HFFc6 (cell line): ENCODE measurements around the gene HLA-F. TPM values are rescaled to one million over a fixed set of nuclear protein-coding genes. Genes with fewer than 3 reads are reported as not detected.

Experiments
- DNase-seq: peaks from one replicate; pipeline ENCODE4 v3.0.0-alpha.2; 2018
- H3K27ac Mint-ChIP-seq: 2 replicates; pipeline ENCODE4 v1.8.0; 2020; ENCODE audit warnings: mild to moderate bottlenecking, mixed read lengths
- H3K27me3 Mint-ChIP-seq: 2 replicates; pipeline ENCODE4 v1.8.0; 2021; ENCODE audit warnings: mild to moderate bottlenecking, moderate library complexity, mixed read lengths; ENCODE audit not compliant: insufficient read depth
- H3K36me3 Mint-ChIP-seq: 2 replicates; pipeline ENCODE4 v1.8.0; 2021; ENCODE audit warnings: low read depth, mixed read lengths
- H3K4me1 Mint-ChIP-seq: 2 replicates; pipeline ENCODE4 v1.8.0; 2020; ENCODE audit warnings: low read depth, mixed read lengths
- H3K4me3 Mint-ChIP-seq: 2 replicates; pipeline ENCODE4 v1.8.0; 2020; ENCODE audit warnings: mild to moderate bottlenecking, moderate library complexity, mixed read lengths
- H3K9me3 Mint-ChIP-seq: 2 replicates; pipeline ENCODE4 v1.8.0; 2020; ENCODE audit warnings: mild to moderate bottlenecking, mixed read lengths
- CTCF ChIP-seq: fragments of 200-600 bp; sonication (generic); IDR thresholded peaks from 2 replicates; pipeline ENCODE4 v1.5.0; 2021; ENCODE audit warnings: antibody characterized with exemption, mild to moderate bottlenecking
- total RNA-seq, 6 experiments: library from RNA; stranded (reverse); fragmentation: NEBNext Ultra II Directional; extraction: Animal tissue kit (Norgen Biotek cat#: 25700); gene quantifications; 2 replicates in 1 of 6; 3 replicates in 5 of 6; pipeline ENCODE4 v1.2.3, GENCODE V29; 2021

HLA-F gene
- total RNA-seq, 6 experiments from 2014 or later, result 1.4 to 7.5 (median 4.2) TPM

- H3K4me3 Mint-ChIP-seq, result no peak overlapping the region; the same call in 1 of the 2 replicates
- H3K9me3 Mint-ChIP-seq, result no peaks in the 10 kb centered on the region
- DNase-seq, result no peak
- H3K4me1 Mint-ChIP-seq, result peaks cover 36% of the 10 kb centered on the region
- peaks cover 20% of the 10 kb centered on the region for H3K27me3 Mint-ChIP-seq
- no peak overlapping the region for H3K27ac Mint-ChIP-seq
- no peak for TF ChIP-seq CTCF
- no peaks in the 10 kb centered on the region for H3K36me3 Mint-ChIP-seq
Measured at GRCh38 chr6:29755295-29755871, 32.1 kb downstream of the HLA-F start.

DNA sequence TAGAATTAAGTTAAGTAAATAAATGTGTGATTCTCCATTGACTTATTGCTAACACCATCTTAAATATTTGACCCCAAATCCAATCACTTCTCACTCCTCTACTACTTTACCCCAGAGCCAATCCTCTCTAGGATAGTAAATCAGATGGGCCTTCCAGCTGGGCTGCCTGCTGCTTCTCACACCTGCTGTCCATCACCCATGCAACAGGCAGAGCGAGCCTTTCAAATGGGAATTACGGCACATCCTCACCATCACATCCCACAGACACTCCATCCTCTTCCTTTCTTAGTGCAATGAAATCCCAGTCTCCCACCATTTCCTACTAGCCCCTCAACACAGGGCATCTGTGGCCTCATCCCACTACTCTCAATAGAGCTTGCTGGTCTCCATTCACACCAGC is 34.0 kb downstream of the HLA-F start:
- TF ChIP-seq CTCF, result no peak
- H3K4me3 Mint-ChIP-seq, result no peak overlapping the region
- DNase-seq, result no peak
- no peak overlapping the region for H3K27ac Mint-ChIP-seq
- H3K27me3 Mint-ChIP-seq, result peaks cover 20% of the 10 kb centered on the region
- no peaks in the 10 kb centered on the region for H3K36me3 Mint-ChIP-seq
- H3K9me3 Mint-ChIP-seq, result no peaks in the 10 kb centered on the region
- H3K4me1 Mint-ChIP-seq, result peaks cover 37% of the 10 kb centered on the region

DNA sequence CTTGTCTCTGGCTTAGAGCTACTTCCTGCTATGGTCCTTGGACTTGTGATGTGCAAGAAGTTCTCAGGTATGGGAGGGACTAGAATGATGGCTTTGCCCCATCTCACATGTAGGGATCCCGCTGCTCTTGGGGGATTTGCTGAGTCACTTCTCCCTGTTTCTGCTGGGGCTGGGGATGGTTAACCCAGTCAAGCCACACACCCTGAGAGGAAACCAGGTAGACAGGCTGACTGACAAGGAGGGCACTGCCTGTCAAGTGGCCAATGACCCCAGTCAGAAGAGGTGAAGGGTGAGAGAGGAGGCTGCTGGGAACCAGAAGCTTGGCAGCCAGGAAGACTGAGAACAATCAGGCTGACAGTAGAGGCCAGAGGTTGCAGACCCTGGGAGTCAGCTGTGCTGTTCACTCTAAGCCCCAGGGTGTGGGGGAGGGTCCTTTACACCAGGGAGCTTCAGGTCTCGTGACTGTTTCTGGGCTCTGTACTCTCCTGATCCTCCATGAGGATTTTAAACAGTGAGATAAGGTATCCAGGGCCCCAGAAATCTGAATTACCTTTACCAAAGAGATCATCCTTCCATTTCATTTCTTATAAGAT is 34.6 kb downstream of the HLA-F start:
- DNase-seq, result no peak
- Mint-ChIP-seq H3K27ac (no peak overlapping the region), H3K4me1 (peaks cover 39% of the 10 kb centered on the region), H3K4me3 (no peak overlapping the region), H3K9me3 (no peaks in the 10 kb centered on the region), H3K27me3 (peaks cover 20% of the 10 kb centered on the region), H3K36me3 (no peaks in the 10 kb centered on the region)
- TF ChIP-seq CTCF, result no peak

- H3K9me3 Mint-ChIP-seq, result no peaks in the 10 kb centered on the region
- H3K4me3 Mint-ChIP-seq, result no peak overlapping the region
- H3K27me3 Mint-ChIP-seq, result peaks cover 20% of the 10 kb centered on the region
- DNase-seq, result no peak
- H3K36me3 Mint-ChIP-seq, result no peaks in the 10 kb centered on the region
- TF ChIP-seq CTCF, result no peak
- H3K4me1 Mint-ChIP-seq, result peaks cover 40% of the 10 kb centered on the region
- no peak overlapping the region for H3K27ac Mint-ChIP-seq
Measured at GRCh38 chr6:29758761-29759160, 35.5 kb downstream of the HLA-F start.

- H3K9me3 Mint-ChIP-seq, result no peaks in the 10 kb centered on the region
- H3K4me3 Mint-ChIP-seq, result no peak overlapping the region
- H3K27me3 Mint-ChIP-seq, result peaks cover 20% of the 10 kb centered on the region
- H3K36me3 Mint-ChIP-seq, result no peaks in the 10 kb centered on the region
- H3K4me1 Mint-ChIP-seq, result peaks cover 46% of the 10 kb centered on the region
- no peak overlapping the region for H3K27ac Mint-ChIP-seq
- no peak for TF ChIP-seq CTCF
- DNase-seq, result no peak
Measured at GRCh38 chr6:29759457-29759856, 36.2 kb downstream of the HLA-F start.
